PC-3 (cell line): Measurements from ENCODE around the gene ZCCHC8. TPM values are rescaled to one million over a fixed set of nuclear protein-coding genes. Genes with fewer than 3 reads are reported as not detected.

Source experiments
- ATAC-seq: fragments of 200-7000 bp; cut with Tn5 transposase; 2 replicates; pipeline ENCODE4 v1.9.1; 2020; ENCODE audit warnings: mild to moderate bottlenecking, moderate library complexity
- BruUV-seq: library from RNA; stranded (reverse); fragments of 400-500 nt; replicated peaks from 2 replicates; lab custom pipeline; 2021; lab: Mats Ljungman, UMichigan
- CTCF ChIA-PET: fragments of 300-600 bp; sonication (Branson Sonifier 250); formaldehyde crosslinking; loops from one replicate; lab custom pipeline; 2022; ENCODE audit warnings: antibody characterized with exemption; lab: Charles Lee
- POLR2A ChIA-PET: fragments of 300-600 bp; sonication (Branson Sonifier 250); formaldehyde crosslinking; loops from one replicate; lab custom pipeline; 2022; ENCODE audit warnings: antibody characterized with exemption; ENCODE audit not compliant: unreplicated experiment; lab: Charles Lee
- DNase-seq: peaks from one replicate; pipeline ENCODE4 v3.0.0-alpha.2; 2015
- H2AFZ ChIP-seq: fragments of 300-600 bp; sonication (generic); 2 replicates; pipeline ENCODE4 v1.6.0; 2016; ENCODE audit warnings: antibody characterized with exemption, low read length
- H3F3A ChIP-seq: fragments of 300-600 bp; sonication (generic); one replicate; pipeline ENCODE4 v1.6.0; 2017; ENCODE audit warnings: antibody characterized with exemption, low read length, control low read depth, mild to moderate bottlenecking; ENCODE audit not compliant: unreplicated experiment
- H3K27ac ChIP-seq: fragments of 300-600 bp; sonication (generic); 2 replicates; pipeline ENCODE4 v1.5.1; 2016; ENCODE audit warnings: mild to moderate bottlenecking, low read length
- H3K27me3 ChIP-seq: fragments of 300-600 bp; sonication (generic); 2 replicates; pipeline ENCODE4 v1.6.1; 2016; ENCODE audit warnings: low read length, mixed read lengths
- H3K36me3 ChIP-seq: fragments of 300-600 bp; sonication (generic); 2 replicates; pipeline ENCODE4 v1.6.1; 2016; ENCODE audit warnings: low read depth, mixed run types, low read length, mixed read lengths
- H3K4me1 ChIP-seq: fragments of 300-600 bp; sonication (generic); 2 replicates; pipeline ENCODE4 v1.5.1; 2016; ENCODE audit warnings: low read length; ENCODE audit not compliant: insufficient read depth
- H3K4me2 ChIP-seq: fragments of 300-600 bp; sonication (generic); 2 replicates; pipeline ENCODE4 v1.6.0; 2016; ENCODE audit warnings: low read length
- H3K4me3 ChIP-seq: fragments of 300-600 bp; sonication (generic); 2 replicates; pipeline ENCODE4 v1.5.1; 2016; ENCODE audit warnings: mild to moderate bottlenecking, low read length, mixed read lengths
- H3K79me2 ChIP-seq: fragments of 300-600 bp; sonication (generic); 2 replicates; pipeline ENCODE4 v1.6.1; 2017; ENCODE audit warnings: low read length, mixed read lengths
- H3K9ac ChIP-seq: fragments of 300-600 bp; sonication (generic); 2 replicates; pipeline ENCODE4 v1.6.0; 2016; ENCODE audit warnings: mild to moderate bottlenecking, low read length
- H3K9me2 ChIP-seq: fragments of 300-600 bp; sonication (generic); replicated peaks from 2 replicates; pipeline ENCODE4 v1.6.1; 2016; ENCODE audit warnings: mixed run types, low read length, mixed read lengths
- H3K9me3 ChIP-seq: fragments of 300-600 bp; sonication (generic); 2 replicates; pipeline ENCODE4 v1.6.1; 2016; ENCODE audit warnings: low read length, mixed read lengths
- H4K20me1 ChIP-seq: fragments of 300-600 bp; sonication (generic); 2 replicates; pipeline ENCODE4 v1.6.1; 2016; ENCODE audit warnings: low read length, mixed read lengths
- CTCF ChIP-seq: fragments of 300-600 bp; sonication (generic); conservative IDR thresholded peaks from 2 replicates; pipeline ENCODE4 v1.5.1; 2017; ENCODE audit warnings: antibody characterized with exemption, low read depth, mild to moderate bottlenecking, low read length
- EZH2 ChIP-seq: fragments of 300-600 bp; sonication (generic); IDR thresholded peaks from one replicate; pipeline ENCODE4 v1.6.1; 2017; ENCODE audit warnings: antibody characterized with exemption, mild to moderate bottlenecking, low read length; ENCODE audit not compliant: unreplicated experiment
- EZH2phosphoT487 ChIP-seq: fragments of 300-600 bp; sonication (generic); IDR thresholded peaks from 2 replicates; pipeline ENCODE4 v1.6.1; 2018; ENCODE audit warnings: mild to moderate bottlenecking, antibody characterized with exemption, low read length, borderline replicate concordance
- intact Hi-C: fragments of 100-400 bp; cut with micrococcal nuclease; formaldehyde crosslinking; loops from 2 replicates; pipeline ENCODE4 v1.9.0; 2023
- total RNA-seq: library from RNA; depleted of rRNA; stranded (reverse); fragments of >200 nt; gene quantifications from 2 replicates; pipeline ENCODE4 v1.2.3, GENCODE V29; 2014

ZCCHC8 gene
- total RNA-seq, 1 experiment from 2014 or later: 14.4 TPM

GRCh38 chr12:122503783-122504590, 3.3 kb upstream of the ZCCHC8 start:
- no peak for TF ChIP-seq EZH2phosphoT487
- no peak for TF ChIP-seq CTCF
- no peak for TF ChIP-seq EZH2
- Histone ChIP-seq H3F3A (peaks cover 32% of the 10 kb centered on the region), H3K4me1 (peaks cover 6% of the 10 kb centered on the region; the same call in 1 of the 2 replicates), H3K79me2 (peaks cover 17% of the 10 kb centered on the region), H3K4me2 (no peak overlapping the region), H3K27ac (no peak overlapping the region), H4K20me1 (no peaks in the 10 kb centered on the region), H3K9ac (no peak overlapping the region), H2AFZ (no peak overlapping the region), H3K9me3 (no peaks in the 10 kb centered on the region), H3K36me3 (peaks cover 54% of the 10 kb centered on the region), H3K27me3 (no peaks in the 10 kb centered on the region), H3K4me3 (no peak overlapping the region), H3K9me2 (no peaks in the 10 kb centered on the region)
- CTCF ChIA-PET: no interaction called here
- ATAC-seq (no peak), DNase-seq (no peak)
- POLR2A ChIA-PET: no interaction called here
- no TSS peak for BruUV-seq
- intact Hi-C loops: no loop called here

GRCh38 chr12:122503147-122503751, 2.5 kb upstream of the ZCCHC8 start:
- H3K9me2 ChIP-seq: no peaks in the 10 kb centered on the region
- no peak overlapping the region for H3K4me3 ChIP-seq
- H2AFZ ChIP-seq: no peak overlapping the region
- H3K79me2 ChIP-seq: peaks cover 24% of the 10 kb centered on the region
- DNase-seq (no peak), ATAC-seq (no peak)
- H3K9me3 ChIP-seq: no peaks in the 10 kb centered on the region
- intact Hi-C loops: no loop called here
- peaks cover 32% of the 10 kb centered on the region for H3F3A ChIP-seq
- no peak overlapping the region for H3K4me2 ChIP-seq
- no peaks in the 10 kb centered on the region for H4K20me1 ChIP-seq
- H3K4me1 ChIP-seq: peaks cover 13% of the 10 kb centered on the region; the same call in 1 of the 2 replicates
- no peak for TF ChIP-seq CTCF
- no peak for TF ChIP-seq EZH2
- no peak for TF ChIP-seq EZH2phosphoT487
- peaks cover 47% of the 10 kb centered on the region for H3K36me3 ChIP-seq
- BruUV-seq: no TSS peak
- H3K9ac ChIP-seq: no peak overlapping the region
- H3K27me3 ChIP-seq: no peaks in the 10 kb centered on the region
- CTCF ChIA-PET: interaction anchor here (0.6 kb wide), 1 partner anchor 51 kb away, joined by 7 read pairs; no protein-coding TSS in a partner anchor
- POLR2A ChIA-PET: interaction anchor here (0.6 kb wide), 1 partner anchor 9 kb away, joined by 7 read pairs; no protein-coding TSS in a partner anchor
- H3K27ac ChIP-seq: no peak overlapping the region
